CD4-positive, alpha-beta memory T cell (primary cell): ENCODE data around the gene PLCL2. TPM values are rescaled to one million over a fixed set of nuclear protein-coding genes. Genes with fewer than 3 reads are reported as not detected.

ENCODE experiments used
- CTCF ChIA-PET: fragments of 350-600 bp; sonication (Branson Sonifier 250); formaldehyde crosslinking; loops from one replicate; lab custom pipeline; 2021; ENCODE audit warnings: inconsistent platforms; ENCODE audit not compliant: partially characterized antibody; lab: Charles Lee
- POLR2A ChIA-PET: fragments of 350-600 bp; sonication (Branson Sonifier 250); formaldehyde crosslinking; loops from one replicate; lab custom pipeline; 2021; ENCODE audit not compliant: partially characterized antibody; lab: Charles Lee
- DNase-seq, 5 donors: peaks; one replicate each; pipeline versions ENCODE4 v3.0.0 to v3.0.0-alpha.2; 2020 to 2022; ENCODE audit warnings: mixed read lengths in 1 of 5
- H3K27ac ChIP-seq: one replicate; pipeline ENCODE4 v1.7.0; 2013; ENCODE audit warnings: low read depth, low read length
- H3K27me3 ChIP-seq: 2 replicates; pipeline ENCODE4 v1.7.0; 2013; ENCODE audit warnings: mild to moderate bottlenecking, low read length, moderate library complexity; ENCODE audit not compliant: insufficient read depth
- H3K36me3 ChIP-seq: 2 replicates; pipeline ENCODE4 v1.7.0; 2013; ENCODE audit warnings: mild to moderate bottlenecking, low read length, moderate library complexity; ENCODE audit not compliant: insufficient read depth
- H3K4me1 ChIP-seq: 2 replicates; pipeline ENCODE4 v1.7.0; 2013; ENCODE audit warnings: mild to moderate bottlenecking, low read length, moderate library complexity; ENCODE audit not compliant: insufficient read depth
- H3K4me3 ChIP-seq, 2 donors: one replicate each; pipeline ENCODE4 v1.7.0; 2013; ENCODE audit warnings: low read length in 2 of 2, mild to moderate bottlenecking in 1 of 2
- H3K9me3 ChIP-seq, 2 donors: one replicate each; pipeline ENCODE4 v1.7.0; 2013; ENCODE audit warnings: low read length in 2 of 2, control low read depth in 1 of 2; ENCODE audit not compliant: control insufficient read depth in 1 of 2
- H3K27ac Mint-ChIP-seq, 7 donors: one replicate each; pipeline ENCODE4 v1.8.0; 2020 to 2021; ENCODE audit warnings: mixed read lengths in 7 of 7, mild to moderate bottlenecking in 6 of 7, inconsistent platforms in 3 of 7, moderate library complexity in 3 of 7
- H3K27me3 Mint-ChIP-seq, 2 donors: one replicate each; pipeline ENCODE4 v1.8.0; 2020 to 2021; ENCODE audit warnings: mixed read lengths in 2 of 2
- H3K36me3 Mint-ChIP-seq, 2 donors: one replicate each; pipeline ENCODE4 v1.8.0; 2020 to 2021; ENCODE audit warnings: mixed read lengths in 2 of 2, inconsistent platforms in 1 of 2, mild to moderate bottlenecking in 1 of 2
- H3K4me1 Mint-ChIP-seq, 4 donors: one replicate each; pipeline ENCODE4 v1.8.0; 2020 to 2021; ENCODE audit warnings: mixed read lengths in 4 of 4, mild to moderate bottlenecking in 1 of 4
- H3K4me3 Mint-ChIP-seq, 8 donors: one replicate each; pipeline ENCODE4 v1.8.0; 2020 to 2021; ENCODE audit warnings: mixed read lengths in 8 of 8, mild to moderate bottlenecking in 7 of 8, moderate library complexity in 6 of 8, inconsistent platforms in 3 of 8
- H3K9me3 Mint-ChIP-seq, 8 donors: one replicate each; pipeline ENCODE4 v1.8.0; 2020 to 2021; ENCODE audit warnings: mixed read lengths in 8 of 8, mild to moderate bottlenecking in 5 of 8, inconsistent platforms in 3 of 8, moderate library complexity in 1 of 8
- intact Hi-C: fragments of 100-400 bp; cut with micrococcal nuclease; formaldehyde crosslinking; loops from one replicate; pipeline ENCODE4 v1.15.1; 2023
- polyA plus RNA-seq, 2 donors: library from polyadenylated mRNA; unstranded; fragments of 300-500 nt; fragmentation: Illumina TruSeq; gene quantifications; one replicate each; pipeline ENCODE4 v1.2.3, GENCODE V29; 2021
- total RNA-seq, 2 experiments: library from RNA; stranded (reverse); gene quantifications; one replicate each; pipeline ENCODE4 v1.2.3, GENCODE V29; 2021

Gene PLCL2
- total and polyA plus RNA-seq, 4 experiments from 2014 or later: 64.5 to 89.4 (median 68.1) TPM

GRCh38 chr3:17009826-17010225 lies 125.1 kb downstream of the PLCL2 start:
- H3K4me1 ChIP-seq: peaks cover 20% of the 10 kb centered on the region
- no peak overlapping the region for H3K4me3 ChIP-seq
- Mint-ChIP-seq H3K9me3 (no peaks in the 10 kb centered on the region), H3K36me3 (peaks cover 31 to 45% of the 10 kb centered on the region in 2 donors), H3K4me3 (no peak overlapping the region), H3K27me3 (no peaks in the 10 kb centered on the region), H3K4me1 (peaks cover 43 to 63% (median 51%) of the 10 kb centered on the region in 4 donors), H3K27ac (no peak overlapping the region)
- intact Hi-C loops: no loop called here
- ChIA-PET POLR2A (no interaction called here), CTCF (no interaction called here)
- DNase-seq: no peak
- H3K27me3 ChIP-seq: no peaks in the 10 kb centered on the region
- H3K36me3 ChIP-seq: peaks cover 28% of the 10 kb centered on the region
- H3K27ac ChIP-seq: no peak overlapping the region
- no peaks in the 10 kb centered on the region for H3K9me3 ChIP-seq

GRCh38 chr3:17011728-17012338 lies 127.1 kb downstream of the PLCL2 start:
- no peak overlapping the region for H3K4me3 Mint-ChIP-seq
- no peaks in the 10 kb centered on the region for H3K4me1 ChIP-seq
- H3K27me3 Mint-ChIP-seq: no peaks in the 10 kb centered on the region
- H3K36me3 ChIP-seq: peaks cover 32% of the 10 kb centered on the region
- no peaks in the 10 kb centered on the region for H3K27me3 ChIP-seq
- H3K36me3 Mint-ChIP-seq: peaks cover 47 to 65% of the 10 kb centered on the region in 2 donors
- ChIA-PET POLR2A (no interaction called here), CTCF (interaction anchor here (1.5 kb wide), 1 partner anchor 11 kb away, joined by 4 read pairs; no protein-coding TSS in a partner anchor)
- intact Hi-C loops: no loop called here
- H3K9me3 ChIP-seq: no peaks in the 10 kb centered on the region
- peaks cover 29 to 53% (median 44%) of the 10 kb centered on the region in 4 donors for H3K4me1 Mint-ChIP-seq
- H3K4me3 ChIP-seq: no peak overlapping the region
- DNase-seq: no peak
- no peaks in the 10 kb centered on the region for H3K9me3 Mint-ChIP-seq
- H3K27ac Mint-ChIP-seq: no peak overlapping the region
- no peak overlapping the region for H3K27ac ChIP-seq

- peaks cover 32% of the 10 kb centered on the region for H3K36me3 ChIP-seq
- H3K4me3 Mint-ChIP-seq: peak overlapping the region in 1 of 8 donors; percentile 5
- H3K9me3 ChIP-seq: no peaks in the 10 kb centered on the region
- H3K27ac ChIP-seq: no peak overlapping the region
- intact Hi-C loops: no loop called here
- ChIA-PET CTCF (interaction anchor here (1.5 kb wide), 1 partner anchor 9 kb away, joined by 4 read pairs; no protein-coding TSS in a partner anchor), POLR2A (no interaction called here)
- H3K9me3 Mint-ChIP-seq: no peaks in the 10 kb centered on the region
- H3K36me3 Mint-ChIP-seq: peaks cover 54 to 71% of the 10 kb centered on the region in 2 donors
- peak overlapping the region in 3 of 7 donors; percentile 16 to 78 (median 38) for H3K27ac Mint-ChIP-seq
- no peaks in the 10 kb centered on the region for H3K27me3 ChIP-seq
- no peak for DNase-seq
- H3K4me3 ChIP-seq: no peak overlapping the region
- H3K4me1 Mint-ChIP-seq: peaks cover 29 to 54% (median 43%) of the 10 kb centered on the region in 4 donors
- no peaks in the 10 kb centered on the region for H3K27me3 Mint-ChIP-seq
- no peaks in the 10 kb centered on the region for H3K4me1 ChIP-seq
These were observed 128.3 kb downstream of the PLCL2 start for GRCh38 chr3:17013050-17013449.

DNA sequence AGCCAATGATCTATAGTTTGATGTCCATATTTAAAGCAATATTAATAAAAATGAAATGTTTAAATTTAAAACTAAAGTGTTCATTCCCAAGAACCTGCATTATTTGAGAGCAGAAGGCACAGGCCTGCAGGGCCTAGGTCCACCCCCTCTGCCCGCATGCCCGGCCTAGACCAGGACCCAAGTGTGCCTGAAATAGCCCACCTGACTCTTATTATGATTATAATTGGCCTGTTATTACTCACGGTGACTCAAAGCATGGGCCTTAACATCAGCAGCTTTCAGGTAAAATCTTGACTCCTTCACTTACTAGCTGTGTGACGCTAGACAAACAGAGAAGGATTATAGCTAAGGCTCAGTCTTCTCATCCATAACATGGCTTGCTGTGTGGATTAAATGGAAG lies 128.8 kb downstream of the PLCL2 start:
- no peak for DNase-seq
- Mint-ChIP-seq H3K27me3 (no peaks in the 10 kb centered on the region), H3K4me3 (no peak overlapping the region), H3K36me3 (peaks cover 54 to 73% of the 10 kb centered on the region in 2 donors), H3K9me3 (no peaks in the 10 kb centered on the region), H3K27ac (peak overlapping the region in 1 of 7 donors; percentile 8), H3K4me1 (peaks cover 26 to 50% (median 40%) of the 10 kb centered on the region in 4 donors)
- no peak overlapping the region for H3K27ac ChIP-seq
- ChIA-PET CTCF (interaction anchor here (1.5 kb wide), 1 partner anchor 9 kb away, joined by 4 read pairs; no protein-coding TSS in a partner anchor), POLR2A (interaction anchor here (1.1 kb wide), 1 partner anchor 12 kb away, joined by 3 read pairs; no protein-coding TSS in a partner anchor)
- intact Hi-C loops: no loop called here
- H3K36me3 ChIP-seq: peaks cover 32% of the 10 kb centered on the region
- no peaks in the 10 kb centered on the region for H3K9me3 ChIP-seq
- no peaks in the 10 kb centered on the region for H3K4me1 ChIP-seq
- no peak overlapping the region for H3K4me3 ChIP-seq
- no peaks in the 10 kb centered on the region for H3K27me3 ChIP-seq

DNA sequence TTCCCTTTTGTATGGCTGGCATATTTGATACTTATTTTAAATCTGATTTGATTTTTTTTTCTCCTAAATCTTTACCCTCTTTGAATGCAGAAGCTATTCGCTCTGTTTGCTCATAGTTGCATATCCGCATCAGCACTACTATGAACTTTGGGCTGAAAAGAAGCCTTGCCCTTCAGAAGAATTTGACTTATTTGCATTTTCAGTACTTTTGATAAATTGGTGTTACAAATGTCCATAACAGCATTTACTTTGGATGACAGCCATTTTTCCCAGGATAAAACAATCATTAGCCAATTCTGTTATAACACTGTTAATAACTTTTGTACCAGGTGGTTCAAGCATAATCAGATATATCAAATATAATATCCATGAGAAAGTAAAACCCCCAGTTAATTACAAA lies 129.5 kb downstream of the PLCL2 start:
- peaks cover 54 to 76% of the 10 kb centered on the region in 2 donors for H3K36me3 Mint-ChIP-seq
- CTCF ChIA-PET: no interaction called here
- POLR2A ChIA-PET: interaction anchor here (1.1 kb wide), 1 partner anchor 11 kb away, joined by 3 read pairs; no protein-coding TSS in a partner anchor

GRCh38 chr3:17014709-17015108 lies 130.0 kb downstream of the PLCL2 start:
- H3K27me3 ChIP-seq: no peaks in the 10 kb centered on the region
- DNase-seq: no peak
- Mint-ChIP-seq H3K27me3 (no peaks in the 10 kb centered on the region), H3K4me1 (peaks cover 26 to 46% (median 37%) of the 10 kb centered on the region in 4 donors), H3K9me3 (no peaks in the 10 kb centered on the region), H3K4me3 (no peak overlapping the region), H3K27ac (no peak overlapping the region), H3K36me3 (peaks cover 51 to 73% of the 10 kb centered on the region in 2 donors)
- intact Hi-C loops: no loop called here
- no peak overlapping the region for H3K27ac ChIP-seq
- H3K9me3 ChIP-seq: no peaks in the 10 kb centered on the region
- ChIA-PET CTCF (no interaction called here), POLR2A (interaction anchor here (1.1 to 1.5 kb wide), 2 partner anchors 11 to 14 kb away, joined by 3 read pairs; no protein-coding TSS in a partner anchor)
- H3K4me1 ChIP-seq: no peaks in the 10 kb centered on the region
- H3K4me3 ChIP-seq: no peak overlapping the region
- H3K36me3 ChIP-seq: peaks cover 31% of the 10 kb centered on the region

More for the DNA sequence above, 129.5 kb downstream of the PLCL2 start:
- Histone ChIP-seq H3K27me3 (no peaks in the 10 kb centered on the region), H3K36me3 (peaks cover 32% of the 10 kb centered on the region), H3K4me3 (no peak overlapping the region), H3K4me1 (no peaks in the 10 kb centered on the region), H3K9me3 (no peaks in the 10 kb centered on the region), H3K27ac (no peak overlapping the region)
- Mint-ChIP-seq H3K9me3 (no peaks in the 10 kb centered on the region), H3K4me3 (no peak overlapping the region), H3K4me1 (peaks cover 27 to 47% (median 38%) of the 10 kb centered on the region in 4 donors), H3K27me3 (no peaks in the 10 kb centered on the region), H3K27ac (no peak overlapping the region)
- intact Hi-C loops: no loop called here
- DNase-seq: no peak

- intact Hi-C loops: loop anchor here (5.0 kb wide), 1 partner anchor 211 kb away; no protein-coding TSS in a partner anchor
- POLR2A ChIA-PET: no interaction called here
These were observed 136.9 kb downstream of the PLCL2 start for GRCh38 chr3:17021614-17022013.

More at GRCh38 chr3:17021614-17022013, 136.9 kb downstream of the PLCL2 start:
- peaks cover 50 to 73% (median 61%) of the 10 kb centered on the region in 4 donors for H3K4me1 Mint-ChIP-seq
- no peaks in the 10 kb centered on the region for H3K27me3 Mint-ChIP-seq
- peaks cover 18% of the 10 kb centered on the region for H3K4me1 ChIP-seq
- no peak for DNase-seq
- no peak overlapping the region for H3K4me3 ChIP-seq
- no peaks in the 10 kb centered on the region for H3K36me3 ChIP-seq
- peak overlapping the region; percentile 8 to 81 (median 49) for H3K27ac Mint-ChIP-seq
- CTCF ChIA-PET: interaction anchor here (0.9 to 1.5 kb wide), 3 partner anchors 8 to 193 kb away, joined by 4 read pairs; no protein-coding TSS in a partner anchor
- peaks cover 33 to 38% of the 10 kb centered on the region in 2 donors for H3K36me3 Mint-ChIP-seq
- peak overlapping the region in 3 of 8 donors; percentile 4 to 50 (median 11) for H3K4me3 Mint-ChIP-seq
- H3K9me3 Mint-ChIP-seq: no peaks in the 10 kb centered on the region
- H3K9me3 ChIP-seq: no peaks in the 10 kb centered on the region
- H3K27ac ChIP-seq: no peak overlapping the region
- H3K27me3 ChIP-seq: no peaks in the 10 kb centered on the region
